K562 (cell line): ENCODE data around the gene RARA. TPM values are rescaled to one million over a fixed set of nuclear protein-coding genes. Genes with fewer than 3 reads are reported as not detected.

Experiments used
- ARHGAP35 ChIP-seq: fragments of 450-650 bp; IDR thresholded peaks from 2 replicates; pipeline ENCODE4 v1.6.1; 2018; ENCODE audit not compliant: partially characterized antibody
- BRD4 ChIP-seq: fragments of 200-600 bp; sonication (generic); IDR thresholded peaks from 2 replicates; pipeline ENCODE4 v1.6.1; 2017; ENCODE audit warnings: inconsistent platforms
- BRF1 ChIP-seq: IDR thresholded peaks from 3 replicates; pipeline ENCODE4 v1.6.1; 2011; ENCODE audit warnings: borderline replicate concordance, mild to moderate bottlenecking; ENCODE audit not compliant: insufficient read length; ENCODE audit errors: extremely low read depth
- BRF2 ChIP-seq: IDR thresholded peaks from 3 replicates; pipeline ENCODE4 v1.6.1; 2011; ENCODE audit warnings: borderline replicate concordance, mild to moderate bottlenecking; ENCODE audit not compliant: insufficient read length, insufficient read depth
- CBFB ChIP-seq: sonication (generic); formaldehyde crosslinking; IDR thresholded peaks from 2 replicates; pipeline ENCODE4 v1.4.0; 2020; ENCODE audit warnings: mild to moderate bottlenecking, missing genetic modification reagents
- CBX5 ChIP-seq: IDR thresholded peaks from 2 replicates; pipeline ENCODE4 v1.6.1; 2014; ENCODE audit warnings: low read depth, borderline replicate concordance
- ELK3 ChIP-seq: fragments of 450-650 bp; formaldehyde crosslinking; IDR thresholded peaks from 2 replicates; pipeline ENCODE4 v1.4.0; 2020; ENCODE audit warnings: mild to moderate bottlenecking
- ERF ChIP-seq: fragments of 450-650 bp; formaldehyde crosslinking; IDR thresholded peaks from 2 replicates; pipeline ENCODE4 v1.4.0; 2020; ENCODE audit warnings: mild to moderate bottlenecking, mixed read lengths
- FOXJ3 ChIP-seq: sonication (generic); formaldehyde crosslinking; IDR thresholded peaks from 2 replicates; pipeline ENCODE4 v1.4.0; 2020; ENCODE audit warnings: mild to moderate bottlenecking, missing genetic modification reagents
- HDAC8 ChIP-seq: fragments of 450-650 bp; IDR thresholded peaks from 2 replicates; pipeline ENCODE4 v1.6.1; 2016; ENCODE audit warnings: mild to moderate bottlenecking, missing genetic modification characterization, moderate library complexity, missing compliant biosample characterization
- HEY1 ChIP-seq: fragments of 250-450 bp; sonication (Bioruptor Pico); IDR thresholded peaks from 2 replicates; pipeline ENCODE4 v1.5.0; 2020; ENCODE audit warnings: mild to moderate bottlenecking, moderate library complexity, borderline replicate concordance
- HLTF ChIP-seq: fragments of 450-650 bp; IDR thresholded peaks from 2 replicates; pipeline ENCODE4 v1.6.1; 2016
- KHSRP ChIP-seq: fragments of 450-650 bp; IDR thresholded peaks from 2 replicates; pipeline ENCODE4 v1.6.1; 2017
- MAFG ChIP-seq: fragments of 450-650 bp; conservative IDR thresholded peaks from 2 replicates; pipeline ENCODE4 v1.6.1; 2016; ENCODE audit warnings: missing genetic modification characterization, missing compliant biosample characterization
- NCOA2 ChIP-seq, 2 experiments: fragments of 450-650 bp; IDR thresholded peaks; 2 replicates each; pipeline ENCODE4 v1.6.1; 2018; ENCODE audit warnings: mild to moderate bottlenecking in 2 of 2, moderate library complexity in 1 of 2; ENCODE audit not compliant: partially characterized antibody in 2 of 2
- POLR2G ChIP-seq: fragments of 200-400 bp; formaldehyde crosslinking; IDR thresholded peaks from 2 replicates; pipeline ENCODE4 v1.6.1; 2017; ENCODE audit warnings: low read depth, mild to moderate bottlenecking, antibody characterized with exemption, low read length, moderate library complexity
- PRPF4 ChIP-seq: fragments of 200-400 bp; formaldehyde crosslinking; IDR thresholded peaks from one replicate; pipeline ENCODE4 v1.6.1; 2017; ENCODE audit warnings: low read length, low read depth, mild to moderate bottlenecking; ENCODE audit not compliant: insufficient read depth, poor library complexity, severe bottlenecking
- PTBP1 ChIP-seq: fragments of 200-400 bp; formaldehyde crosslinking; IDR thresholded peaks from 2 replicates; pipeline ENCODE4 v1.6.1; 2017; ENCODE audit warnings: low read depth, low read length
- SP2 ChIP-seq: IDR thresholded peaks from 2 replicates; pipeline ENCODE4 v1.6.1; 2011; ENCODE audit warnings: mild to moderate bottlenecking, low read depth, low read length, moderate library complexity; ENCODE audit not compliant: poor library complexity, severe bottlenecking; ENCODE audit errors: extremely low read depth
- TARDBP ChIP-seq: fragments of 450-650 bp; IDR thresholded peaks from 2 replicates; pipeline ENCODE4 v1.6.1; 2016
- TCF7 ChIP-seq: sonication (generic); IDR thresholded peaks from 2 replicates; pipeline ENCODE4 v1.6.1; 2016; ENCODE audit warnings: antibody characterized with exemption, borderline replicate concordance
- TEAD4 ChIP-seq, 2 experiments: sonication (generic) in 1 of 2; formaldehyde crosslinking in 1 of 2; IDR thresholded peaks; 2 replicates each; pipeline versions ENCODE4 v1.6.1 to v1.8.0; 2012 to 2022; ENCODE audit warnings: borderline replicate concordance in 1 of 2, inconsistent platforms in 1 of 2, low read length in 1 of 2, mild to moderate bottlenecking in 1 of 2, missing genetic modification reagents in 1 of 2
- ZBTB12 ChIP-seq: fragments of 250-450 bp; sonication (Bioruptor Pico); IDR thresholded peaks from 2 replicates; pipeline ENCODE4 v1.4.0; 2020
- ZNF165 ChIP-seq: fragments of 250-450 bp; sonication (Bioruptor Pico); IDR thresholded peaks from 2 replicates; pipeline ENCODE4 v1.4.0; 2020; ENCODE audit warnings: borderline replicate concordance
- ZNF274 ChIP-seq: IDR thresholded peaks from 2 replicates; pipeline ENCODE4 v1.6.1; 2011; ENCODE audit warnings: low read depth, mild to moderate bottlenecking, low read length, moderate library complexity, borderline replicate concordance
- ZNF695 ChIP-seq: fragments of 450-650 bp; formaldehyde crosslinking; IDR thresholded peaks from 2 replicates; pipeline ENCODE4 v1.4.0; 2020; ENCODE audit warnings: mild to moderate bottlenecking, moderate library complexity
- ZSCAN29 ChIP-seq: fragments of 450-650 bp; IDR thresholded peaks from 2 replicates; pipeline ENCODE4 v1.6.1; 2017
- polyA plus RNA-seq, 8 experiments: library from polyadenylated mRNA; depleted of rRNA in 4 of 8; stranded (reverse) in 5 of 8; unstranded in 3 of 8; fragments of >200 nt; fragmentation: Nextera tagmentation in 2 of 8; fragmentation: Illumina TruSeq in 1 of 8; extraction: Ambion mirVana in 2 of 8; extraction: Trizol in 1 of 8; gene quantifications; 2 replicates each; pipeline versions ENCODE4 v1.2.1 to v1.2.3, GENCODE V29; 2011 to 2014; ENCODE audit warnings: inconsistent platforms in 1 of 8, missing spikeins in 1 of 8
- total RNA-seq, 7 experiments: library from RNA; depleted of rRNA in 6 of 7; stranded (reverse); fragments of >200 nt in 6 of 7; fragmentation: Illumina TruSeq in 2 of 7; extraction: Trizol in 2 of 7; gene quantifications; 2 replicates each; pipeline versions ENCODE4 v1.2.1 to v1.2.3, GENCODE V29; 2011 to 2021; ENCODE audit warnings: low replicate concordance in 1 of 7

RARA gene
- total and polyA plus RNA-seq, 9 of the 15 experiments (the other 6 are each of a cell fraction or from before 2014, with no cell fraction given): 0.10 to 28.0 (median 7.9) TPM

DNA sequence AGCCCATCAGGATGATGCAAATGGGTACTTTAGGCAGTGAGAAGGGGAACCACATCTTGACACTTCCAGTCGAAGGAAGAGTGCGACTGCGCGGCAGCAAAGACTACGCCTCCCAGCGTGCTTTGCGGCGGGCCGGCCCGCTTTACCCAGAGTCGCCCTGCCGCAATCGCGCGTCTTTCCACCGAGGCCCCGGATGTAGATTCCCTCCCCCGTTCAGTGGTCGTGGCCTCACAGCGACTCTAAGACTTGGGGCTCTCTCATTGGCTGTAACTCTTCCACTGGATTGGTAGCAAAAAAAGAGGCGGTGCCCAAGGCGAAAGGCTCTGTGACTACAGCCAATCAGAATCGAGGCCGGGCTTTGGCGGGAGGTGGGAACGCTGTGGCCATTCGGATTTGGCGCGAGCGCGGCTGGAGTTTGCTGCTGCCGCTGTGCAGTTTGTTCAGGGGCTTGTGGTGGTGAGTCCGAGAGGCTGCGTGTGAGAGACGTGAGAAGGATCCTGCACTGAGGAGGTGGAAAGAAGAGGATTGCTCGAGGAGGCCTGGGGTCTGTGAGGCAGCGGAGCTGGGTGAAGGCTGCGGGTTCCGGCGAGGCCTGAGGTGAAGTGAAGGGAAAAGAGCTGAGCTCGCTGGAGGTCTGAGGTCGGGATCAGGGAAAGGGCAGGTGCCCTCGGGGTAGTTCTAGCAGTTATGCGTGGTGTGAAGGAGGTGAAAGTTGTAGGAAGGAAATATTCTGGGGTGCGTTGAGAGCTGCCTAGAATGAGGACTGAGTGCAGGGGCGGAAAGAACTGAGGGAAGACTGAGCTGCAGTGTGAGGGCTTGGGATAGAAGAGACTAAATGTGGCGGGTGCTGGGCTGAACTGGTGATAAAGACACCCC is 21.2 kb upstream of the RARA start, which contains the start of gene CDC6 (continued):
- TF ChIP-seq ZBTB12 (CRISPR knock-in tag): no peak
- TF ChIP-seq ZNF274: no peak
- 0 out of 2 replicates have a peak, but pooled peaks have one; percentile 68 for TF ChIP-seq HLTF
- TF ChIP-seq MAFG (tag): no peak
- TF ChIP-seq ZSCAN29: no peak
- TF ChIP-seq CBX5: no peak
- no peak for TF ChIP-seq TCF7
- no peak for TF ChIP-seq NCOA2 (IDR thresholded peaks at IDR 0.05; ENCODE audit: partially characterized antibody in 2 of 2)
- no peak for TF ChIP-seq ZNF695 (CRISPR knock-in tag)
- TF ChIP-seq ELK3: no peak
- TF ChIP-seq FOXJ3 (CRISPR knock-in tag): no peak
- TF ChIP-seq ARHGAP35: no peak
- TF ChIP-seq HDAC8 (tag): 0 out of 2 replicates have a peak, but pooled peaks have one; percentile 22
- no peak for TF ChIP-seq HEY1 (CRISPR knock-in tag)
- TF ChIP-seq KHSRP: no peak
- no peak for TF ChIP-seq BRF1
- peak; percentile 26 for TF ChIP-seq SP2
- no peak for TF ChIP-seq CBFB (CRISPR knock-in tag)
- no peak for TF ChIP-seq PTBP1
- TF ChIP-seq POLR2G: peak; percentile 99
- 0 out of 2 replicates have a peak, but pooled peaks have one; percentile 18 for TF ChIP-seq TEAD4 (IDR thresholded peaks at IDR 0.05; ENCODE audit: low read length)
- TF ChIP-seq TEAD4 (CRISPR knock-in tag; IDR thresholded peaks at IDR 0.05; ENCODE audit: borderline replicate concordance): no peak
- no peak for TF ChIP-seq TARDBP
- no peak for TF ChIP-seq ZNF165 (CRISPR knock-in tag)
- TF ChIP-seq BRF2: no peak
- TF ChIP-seq PRPF4: no peak
- 0 out of 2 replicates have a peak, but pooled peaks have one; percentile 41 for TF ChIP-seq BRD4
- TF ChIP-seq ERF (CRISPR knock-in tag): no peak
